Central memory CD4-positive, alpha-beta T cell (primary cell): Measurements from ENCODE around the gene LRTM2.

Experiments used
- DNase-seq: peaks from one replicate; pipeline ENCODE4 v3.0.0; 2022

LRTM2 gene

DNA sequence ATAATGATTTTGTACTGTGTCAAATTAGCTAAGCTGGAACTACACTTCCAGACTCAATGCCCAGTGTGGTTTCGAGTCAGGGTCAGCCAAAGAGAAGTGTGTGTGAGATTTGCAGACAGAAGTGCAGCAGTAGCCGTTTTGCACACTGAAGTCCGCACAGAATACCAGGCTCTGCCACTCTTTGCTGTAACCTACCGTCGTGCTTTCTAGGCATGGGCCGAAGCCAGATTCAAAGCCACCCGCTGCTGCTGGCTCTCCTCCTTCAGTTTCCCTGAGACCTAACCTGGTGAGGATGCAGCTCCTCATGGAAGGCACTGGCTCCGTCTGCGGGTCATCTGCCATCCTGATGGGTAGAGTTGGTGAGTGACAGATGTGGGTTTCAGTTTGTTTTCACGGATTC is 48.8 kb downstream of the LRTM2 start:
- no peak for DNase-seq

DNA sequence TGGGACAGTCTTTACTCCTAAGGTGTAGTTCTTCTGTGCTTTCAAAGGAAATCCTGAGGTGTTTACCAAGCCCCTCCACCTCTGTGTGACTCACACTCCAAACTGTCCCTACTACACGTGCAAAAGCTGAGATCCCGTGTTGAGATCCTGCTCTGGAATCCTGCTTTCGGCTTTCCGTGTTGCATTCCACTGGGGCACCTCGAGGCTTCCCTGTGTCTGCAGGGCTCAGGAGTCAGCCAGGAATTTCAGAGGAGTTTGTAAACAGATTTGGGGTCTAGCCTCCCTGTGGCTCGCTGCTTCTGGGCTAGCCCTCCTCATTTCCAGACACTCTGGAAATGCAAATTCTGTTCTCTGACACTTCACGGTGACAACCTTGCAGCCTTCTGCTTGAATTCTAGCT is 49.7 kb downstream of the LRTM2 start:
- DNase-seq: no peak

DNA sequence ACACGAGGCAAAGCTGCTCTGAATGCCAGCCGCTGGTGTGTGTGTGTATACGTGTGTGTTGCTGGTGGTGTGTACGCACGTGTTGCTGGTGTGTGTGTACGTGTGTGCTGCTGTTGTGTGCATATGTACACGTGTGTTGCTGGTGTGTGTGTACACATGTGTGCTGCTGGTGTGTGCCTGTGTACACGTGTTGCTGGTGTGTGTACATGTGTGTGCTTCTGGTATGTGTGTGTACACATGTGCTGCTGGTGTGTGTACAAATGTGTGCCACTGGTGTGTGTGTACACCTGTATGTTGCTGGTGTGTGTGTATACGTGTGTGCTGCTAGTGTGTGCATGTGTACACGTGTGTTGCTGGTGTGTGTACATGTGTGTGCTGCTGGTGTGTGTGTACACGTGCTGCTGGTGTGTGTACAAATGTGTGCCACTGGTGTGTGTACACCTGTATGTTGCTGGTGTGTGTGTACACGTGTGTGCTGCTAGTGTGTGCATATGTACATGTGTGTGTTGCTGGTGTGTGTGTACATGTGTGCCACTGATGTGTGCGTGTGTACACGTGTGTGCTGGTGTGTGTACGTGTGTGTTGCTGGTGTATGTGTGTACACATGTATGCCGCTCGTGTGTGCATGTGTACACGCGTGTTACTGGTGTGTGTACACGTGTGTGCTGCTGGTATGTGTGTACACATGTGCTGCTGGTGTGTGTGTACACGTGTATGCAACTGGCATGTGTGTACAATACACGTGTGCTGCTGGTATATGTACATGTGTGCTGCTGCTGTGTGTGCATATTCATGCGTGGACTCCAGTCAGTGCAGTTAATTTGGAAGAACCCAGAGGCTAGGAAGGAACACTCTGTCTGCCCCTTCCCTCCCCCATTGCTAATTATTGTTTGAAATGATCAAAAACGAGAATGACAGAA is 50.9 kb downstream of the LRTM2 start:
- no peak for DNase-seq

DNA sequence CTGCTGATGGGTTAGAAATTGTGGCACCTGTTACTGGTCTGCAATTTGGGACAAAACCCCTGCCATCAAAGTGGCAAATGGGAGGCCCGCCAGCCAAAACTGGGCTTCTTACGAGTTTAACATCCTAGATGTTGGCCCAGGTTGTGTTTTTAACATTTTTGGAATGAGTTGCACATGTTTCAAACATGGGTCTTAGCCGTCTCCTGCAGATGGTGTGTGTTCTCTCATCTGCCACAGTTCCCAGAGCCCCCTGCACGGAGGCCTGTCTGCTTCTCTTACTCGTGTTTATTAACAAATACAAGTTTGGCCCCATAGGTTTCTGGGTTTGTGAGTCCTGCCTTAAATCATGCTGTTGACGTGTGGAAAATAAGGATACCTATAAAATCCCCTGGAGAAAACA is 51.6 kb downstream of the LRTM2 start:
- no peak for DNase-seq

DNA sequence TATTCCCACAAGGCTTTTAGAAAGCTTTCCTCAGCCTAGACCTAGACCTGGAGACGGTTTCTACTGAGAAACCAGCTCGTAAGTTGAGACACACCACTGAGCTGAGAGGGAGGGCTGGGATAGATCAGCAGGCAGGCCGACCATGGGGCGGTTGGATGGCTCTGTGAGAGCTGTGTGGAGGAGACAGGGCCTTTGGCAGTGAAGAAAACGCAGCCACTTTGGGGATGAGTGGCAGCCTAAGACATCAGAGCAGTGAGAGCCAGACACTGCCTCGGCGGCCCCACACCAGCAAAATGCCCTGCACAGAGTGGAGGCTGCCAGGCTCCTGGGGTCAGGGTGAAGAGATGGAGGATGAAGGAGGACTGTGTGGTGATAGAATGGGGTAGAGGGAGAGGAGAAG is 52.1 kb downstream of the LRTM2 start:
- DNase-seq: no peak

DNA sequence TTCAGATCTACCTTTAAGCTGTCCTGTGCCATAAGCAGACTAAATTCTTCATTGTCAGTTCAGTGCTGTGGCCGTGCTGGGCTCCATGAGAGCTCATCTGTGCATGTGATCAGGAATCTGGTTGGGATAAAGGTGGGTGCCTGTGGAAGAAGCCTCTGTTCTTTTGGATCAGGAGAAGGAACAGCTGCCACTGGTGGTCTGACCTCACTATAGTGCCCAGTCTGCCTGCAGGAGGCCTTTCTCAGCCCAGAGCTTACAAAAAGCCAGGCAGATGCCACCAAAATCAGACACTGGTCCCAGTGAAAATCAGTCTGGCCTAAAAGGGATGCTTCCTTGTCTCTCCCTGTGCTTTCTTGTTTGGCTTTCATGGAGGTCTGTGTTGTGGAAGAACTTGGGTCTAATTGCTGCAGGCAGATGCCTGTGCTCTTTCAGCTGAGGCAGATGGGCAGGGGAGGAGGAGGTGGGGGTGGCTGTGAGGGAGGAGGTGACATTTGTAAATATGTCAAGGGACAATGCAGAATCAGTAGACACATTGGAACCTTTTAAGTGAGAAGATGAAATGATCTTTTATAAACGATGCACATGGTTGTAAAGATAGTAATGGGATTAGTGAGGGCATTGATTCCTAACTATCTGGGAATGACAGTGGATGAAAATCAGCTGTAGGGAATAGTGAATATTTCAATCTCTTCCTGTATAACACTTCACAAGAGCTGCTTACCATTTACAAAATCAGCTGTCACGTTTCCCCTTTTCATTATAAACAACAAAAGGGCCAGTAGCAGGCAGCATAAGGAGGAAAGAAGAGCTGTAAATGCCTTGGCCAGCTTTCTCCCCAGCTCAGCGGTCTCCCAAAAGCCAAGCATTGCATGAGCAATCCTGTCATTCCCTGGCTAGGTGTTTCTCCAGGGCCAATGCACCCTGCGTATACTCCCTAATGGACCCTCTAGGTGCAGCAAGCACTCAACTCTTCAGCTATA is 53.5 kb downstream of the LRTM2 start:
- no peak for DNase-seq

DNA sequence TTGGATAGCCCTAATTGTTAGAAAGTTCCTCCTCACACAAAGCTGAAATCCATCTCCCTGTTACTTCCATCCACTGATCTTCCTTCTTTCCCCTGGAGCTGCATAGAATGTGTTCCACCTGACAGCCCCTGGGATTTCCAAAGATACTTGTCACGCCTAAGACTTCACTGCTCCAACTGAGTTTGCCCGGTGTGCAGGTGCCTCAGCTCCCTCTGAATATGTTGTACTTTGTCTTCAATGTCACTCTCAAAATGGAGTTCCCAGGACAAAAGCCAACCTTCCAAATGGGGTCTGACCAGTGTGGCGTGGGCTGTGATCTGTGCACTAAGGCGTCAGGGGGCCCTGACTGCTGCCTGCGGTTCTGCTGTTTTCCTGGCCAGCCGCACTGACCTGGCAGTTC is 55.2 kb downstream of the LRTM2 start:
- no peak for DNase-seq

DNA sequence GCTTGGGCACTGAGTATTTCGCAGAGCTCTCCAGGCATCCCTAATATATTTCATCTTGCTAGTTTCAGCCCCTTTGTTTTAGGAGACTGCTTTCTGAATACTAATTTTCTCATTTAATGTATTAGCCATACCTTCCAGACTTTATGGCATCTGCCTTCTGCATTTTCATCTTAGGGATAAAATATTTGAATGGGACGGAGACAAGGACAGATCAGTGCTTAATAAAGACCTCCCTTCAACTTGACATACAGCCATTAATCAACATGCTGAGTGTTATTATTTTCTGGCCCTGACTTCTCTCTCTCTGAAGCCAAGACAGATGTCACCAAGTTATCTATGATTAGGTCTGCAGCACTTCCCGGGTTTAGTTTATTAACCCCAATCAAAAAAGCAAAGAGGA is 55.7 kb downstream of the LRTM2 start:
- no peak for DNase-seq

DNA sequence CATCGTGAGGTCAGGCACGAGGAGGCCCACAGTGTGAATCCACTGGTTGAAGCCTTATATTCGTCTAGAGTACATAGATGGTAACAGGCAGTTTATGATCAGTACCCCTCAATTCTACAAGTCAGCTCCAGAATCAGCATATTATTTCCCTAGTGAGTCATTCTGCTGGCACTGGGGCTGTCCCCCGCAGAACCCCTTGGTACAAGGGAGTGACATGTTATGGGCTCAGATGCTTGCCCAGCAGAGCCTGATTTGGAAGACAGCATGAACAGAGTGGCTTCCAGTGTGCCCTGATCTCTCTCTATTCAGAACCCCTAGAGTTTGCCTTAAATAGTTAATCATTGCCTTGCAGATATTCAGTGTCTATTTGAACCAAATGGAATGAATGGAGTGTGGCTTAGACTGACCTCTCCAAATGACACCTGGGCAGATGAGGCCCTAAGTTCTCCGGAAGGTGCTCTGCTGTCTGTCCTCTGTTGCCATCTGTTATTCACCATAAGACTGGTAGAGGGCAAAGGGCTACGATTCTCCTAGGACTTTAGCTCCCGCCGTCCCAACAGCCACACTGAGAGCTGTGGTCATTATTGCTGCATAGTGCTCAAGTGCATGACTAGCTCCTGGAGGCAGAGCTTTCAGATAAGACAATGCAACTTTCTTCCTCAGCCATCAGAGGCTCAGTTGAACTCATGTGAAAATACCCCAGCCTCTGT is 57.0 kb downstream of the LRTM2 start:
- DNase-seq: no peak

DNA sequence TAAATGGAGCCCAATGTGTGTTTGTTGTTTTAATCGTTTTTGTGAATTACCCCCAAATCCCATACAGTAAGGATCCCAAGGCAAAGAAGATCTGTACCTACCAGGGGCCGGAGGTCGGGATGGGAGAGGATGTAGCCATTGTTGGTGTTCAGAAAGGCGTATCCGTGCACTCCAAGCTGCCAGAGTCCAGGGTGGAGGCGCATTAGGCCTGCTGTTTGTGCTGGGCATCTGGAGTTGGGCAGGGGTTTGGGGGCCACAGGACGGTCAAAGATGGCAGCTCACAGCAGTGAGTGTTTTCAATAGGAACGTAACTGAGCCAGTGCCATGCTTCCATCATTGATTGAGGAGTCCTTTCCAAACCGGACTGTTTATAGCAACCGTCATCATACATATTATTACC is 57.8 kb downstream of the LRTM2 start:
- DNase-seq: no peak

DNA sequence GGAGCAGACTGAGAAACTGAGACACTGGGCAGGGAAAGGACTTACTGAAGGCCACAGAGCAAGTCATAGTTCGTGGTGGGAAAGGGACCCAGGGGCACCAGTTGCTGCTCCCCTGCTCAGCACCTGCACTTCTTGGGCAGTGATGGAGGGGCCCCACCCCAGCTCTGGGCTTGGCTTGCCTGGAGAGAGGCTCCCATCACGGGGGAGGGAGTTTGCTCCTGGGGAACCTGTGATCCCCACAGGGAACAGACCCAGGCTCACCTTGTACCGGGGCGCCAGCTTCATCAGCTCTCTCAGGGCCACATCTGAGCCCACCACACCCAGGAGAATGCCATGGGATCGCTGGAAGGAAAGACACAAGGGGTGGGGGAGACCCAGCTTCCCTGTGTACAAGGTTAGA is 58.3 kb downstream of the LRTM2 start:
- DNase-seq: no peak

DNA sequence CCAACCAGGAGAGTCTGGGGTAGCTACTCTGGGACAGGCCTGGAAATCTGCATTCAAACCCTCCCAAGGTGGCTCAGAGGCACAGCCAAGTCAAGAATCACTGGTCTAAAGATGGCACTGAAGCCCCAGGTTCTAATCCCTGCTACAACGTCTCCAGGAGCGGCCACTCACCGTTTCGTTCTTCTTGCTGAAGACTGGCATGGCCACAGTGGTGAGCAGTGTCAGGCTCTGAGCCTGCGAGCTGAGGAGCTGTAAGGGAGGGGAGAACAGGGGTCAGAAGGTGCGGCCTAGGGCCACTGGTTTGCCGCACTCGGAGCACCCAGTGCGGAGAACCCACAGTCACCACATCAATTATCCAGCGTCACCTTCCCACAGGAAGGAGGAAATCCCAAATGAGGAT is 59.3 kb downstream of the LRTM2 start:
- DNase-seq: no peak

DNA sequence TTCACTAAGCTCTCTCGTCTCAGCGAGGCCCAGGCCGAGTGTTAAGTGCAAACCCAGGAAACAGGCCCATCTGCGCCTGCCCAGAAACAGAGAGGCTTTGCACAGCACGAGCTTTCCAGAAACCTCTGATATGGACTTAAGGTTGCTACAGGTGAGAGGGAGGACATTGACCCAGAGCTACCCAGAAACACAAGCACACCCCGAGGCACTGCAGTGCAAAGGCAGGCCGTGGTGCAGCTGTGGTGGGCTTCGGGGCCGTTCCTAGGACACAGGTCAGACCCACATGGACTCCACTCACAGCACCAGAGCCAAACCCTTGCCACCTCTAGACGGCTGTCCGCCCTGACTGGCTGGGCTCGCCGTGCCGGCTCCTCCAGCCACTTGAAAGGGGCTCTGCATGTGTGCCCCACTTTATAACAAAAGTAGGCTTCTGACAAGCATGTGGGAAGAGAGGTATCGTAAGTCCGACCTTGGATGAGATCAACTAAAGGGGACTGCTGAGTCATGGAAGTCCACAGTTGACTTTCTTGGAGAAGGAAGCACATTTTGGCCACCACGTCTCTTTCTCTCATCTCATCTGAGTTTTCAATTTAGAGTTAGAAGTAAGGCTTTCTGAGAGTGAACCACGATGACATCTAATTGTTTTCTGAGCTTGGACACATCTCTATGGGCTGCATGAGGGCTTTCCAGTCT is 59.9 kb downstream of the LRTM2 start:
- DNase-seq: no peak

DNA sequence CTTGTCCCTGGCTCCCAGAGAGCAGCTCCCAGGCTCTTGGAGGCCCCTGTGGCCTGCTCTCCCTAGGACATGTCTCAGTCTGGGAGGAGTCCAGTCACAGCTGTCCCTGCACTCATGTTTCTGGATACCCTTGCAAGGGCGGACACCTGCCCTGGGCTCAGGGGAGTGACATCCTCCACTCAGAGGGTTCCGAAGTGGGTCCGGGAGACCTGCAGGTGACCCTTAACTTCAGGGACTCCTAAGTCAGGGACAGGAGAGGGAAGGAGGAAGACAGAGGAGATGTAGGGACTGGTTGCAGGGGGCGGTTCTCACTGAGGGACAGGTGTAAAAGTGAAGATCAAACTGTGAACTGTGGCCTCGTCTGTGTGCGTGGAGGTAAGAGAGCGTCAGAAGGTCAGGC is 60.5 kb downstream of the LRTM2 start:
- DNase-seq: no peak

DNA sequence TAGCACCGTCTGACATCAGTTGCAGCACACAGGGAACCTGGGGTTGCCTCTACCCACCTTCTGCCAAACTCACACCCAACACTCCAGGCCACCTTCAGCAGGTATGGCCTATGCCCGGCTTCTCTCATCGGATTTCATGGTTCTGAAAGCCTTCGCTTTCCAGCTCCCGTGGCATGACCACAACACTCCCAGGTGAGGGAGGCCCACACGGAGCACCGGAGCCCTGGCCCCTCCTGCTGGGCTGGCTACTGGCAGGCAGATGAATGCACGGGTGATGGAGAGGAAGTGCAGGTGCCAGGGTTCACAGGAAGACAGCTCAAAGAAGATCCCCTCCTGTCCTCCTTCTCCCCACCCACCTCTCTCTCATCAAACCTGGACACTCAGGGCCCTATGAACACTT is 60.9 kb downstream of the LRTM2 start:
- DNase-seq: no peak

DNA sequence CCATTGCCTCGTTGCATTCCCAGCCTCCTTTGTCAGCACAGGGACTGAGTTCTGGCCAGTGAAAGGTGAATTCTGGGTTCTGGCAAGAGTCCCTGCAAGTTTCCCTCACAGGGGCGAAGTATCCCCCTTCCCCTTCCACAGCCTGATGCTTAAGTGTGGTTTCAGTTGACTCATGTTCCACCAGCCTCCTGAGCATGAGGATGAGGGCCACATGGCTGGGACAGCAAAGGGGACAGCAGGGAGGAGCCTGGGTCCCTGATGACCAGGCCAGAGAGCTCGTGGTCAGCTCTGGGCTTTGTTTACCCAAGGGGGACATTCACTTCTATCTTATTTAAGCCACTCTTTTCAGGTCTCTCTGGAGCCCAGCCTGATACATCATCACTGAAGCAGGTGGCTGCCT is 61.6 kb downstream of the LRTM2 start:
- DNase-seq: no peak

DNA sequence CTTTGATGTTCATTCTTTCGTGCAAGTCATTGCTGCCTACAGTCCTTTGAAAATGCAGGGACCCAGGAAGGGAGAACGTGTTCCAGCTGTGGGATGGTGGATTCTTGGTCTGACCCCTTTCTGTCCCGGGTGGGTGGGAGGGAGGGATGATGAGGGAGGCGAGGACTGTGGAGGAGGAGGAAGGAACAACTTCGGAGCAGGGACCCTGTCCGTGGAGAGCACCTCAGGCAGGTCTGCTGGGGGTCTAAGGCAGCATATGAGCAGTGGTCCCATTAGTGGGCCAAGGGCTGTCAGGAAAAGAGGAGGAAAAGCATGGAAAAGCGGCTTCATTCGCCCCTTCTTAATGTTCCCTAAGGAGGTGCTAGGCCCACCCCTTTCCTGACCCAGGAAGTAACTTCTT is 62.0 kb downstream of the LRTM2 start:
- DNase-seq: no peak

DNA sequence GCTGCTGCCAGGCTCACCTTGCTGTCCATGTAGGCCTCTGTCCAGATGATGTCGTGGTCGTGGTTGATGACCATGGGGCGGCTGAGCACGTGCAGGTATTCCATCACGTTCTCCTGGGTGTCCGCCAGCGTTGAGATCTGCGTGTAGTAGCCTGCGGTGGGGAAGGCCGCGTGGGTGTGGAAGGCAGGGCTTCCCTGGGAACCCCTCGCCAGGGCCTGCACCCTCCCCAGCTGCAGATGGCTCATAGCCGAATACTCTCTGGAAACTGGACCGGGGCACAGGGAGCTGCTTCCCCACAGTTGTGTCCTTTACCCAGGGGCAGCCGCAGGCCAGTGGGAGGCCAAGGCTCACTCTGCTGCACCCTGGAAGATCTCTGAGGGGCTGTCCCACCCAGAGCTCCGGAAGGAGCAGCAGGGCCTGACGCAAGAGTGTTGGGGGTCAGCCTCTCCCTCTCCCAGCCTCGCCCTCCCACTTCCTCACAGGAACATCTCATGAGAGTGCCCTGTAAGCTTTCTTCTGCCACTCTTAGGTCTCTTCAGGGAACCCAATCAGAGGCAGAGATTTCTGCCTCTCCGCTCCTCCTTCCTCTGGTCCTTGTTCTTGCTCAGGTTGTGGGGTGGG is 62.6 kb downstream of the LRTM2 start:
- no peak for DNase-seq

DNA sequence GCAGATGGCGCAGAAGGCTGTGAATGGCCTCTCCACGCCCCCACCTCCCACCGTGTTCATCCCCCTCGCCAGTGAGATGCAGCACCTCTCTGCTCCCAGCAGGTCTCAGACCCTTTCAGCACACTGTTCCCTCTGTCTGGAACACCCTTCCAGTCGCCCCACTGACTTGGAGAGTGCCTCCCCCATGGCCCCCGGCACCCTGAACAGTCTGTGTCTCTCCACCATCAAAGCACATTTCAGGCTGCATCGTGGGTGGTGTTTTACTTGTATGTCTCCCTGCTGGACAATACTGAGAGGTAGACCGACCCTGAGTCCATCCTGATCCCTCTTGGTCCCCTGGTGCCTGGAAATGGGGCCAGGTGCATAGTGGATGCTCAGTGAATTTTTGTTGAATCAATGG is 63.1 kb downstream of the LRTM2 start:
- DNase-seq: no peak

DNA sequence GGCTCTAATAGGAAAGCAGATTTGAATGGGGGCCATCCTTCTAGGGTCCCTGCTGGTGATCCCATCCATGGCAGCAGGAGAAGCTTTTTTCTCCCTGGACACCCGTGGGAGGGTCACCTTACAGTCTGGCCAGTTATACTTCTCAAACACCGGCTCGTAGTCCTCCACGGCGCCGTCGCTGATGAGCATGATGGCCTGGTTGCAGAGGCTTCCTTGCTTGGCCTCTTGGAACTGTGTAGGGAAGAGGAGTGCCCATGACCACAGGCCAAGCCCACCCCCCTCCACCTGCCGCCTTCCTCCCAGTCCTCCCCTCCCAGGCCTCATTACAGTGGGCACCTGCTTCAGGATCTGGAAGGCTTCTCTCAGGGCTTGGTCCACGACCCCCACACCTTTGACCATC is 64.3 kb downstream of the LRTM2 start:
- DNase-seq: no peak

DNA sequence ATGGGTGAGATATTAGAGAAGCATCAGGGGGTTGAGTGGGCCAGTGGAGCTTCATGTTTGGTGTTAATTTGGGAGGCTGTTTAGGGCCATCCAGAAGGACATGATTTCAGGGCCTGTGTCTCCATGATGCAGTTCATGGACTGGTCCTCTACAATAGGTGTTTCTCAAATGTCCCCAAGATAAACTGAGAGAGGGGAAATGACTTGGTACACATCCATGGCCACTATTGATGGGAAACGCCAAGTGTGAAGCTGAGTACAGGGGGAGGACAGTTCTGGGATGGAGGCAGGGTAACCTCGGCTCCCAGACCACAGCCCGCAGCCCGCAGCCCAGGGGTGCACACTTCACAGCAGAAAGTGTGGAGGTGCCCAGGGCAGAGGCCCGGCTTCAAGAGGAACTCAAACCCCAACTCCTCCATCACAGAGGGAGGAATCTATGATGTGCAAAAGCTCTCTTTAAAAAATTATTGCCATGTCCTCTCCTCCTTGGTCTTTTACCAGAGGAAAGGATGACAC is 64.8 kb downstream of the LRTM2 start:
- DNase-seq: no peak
